Esophagus muscularis mucosa (tissue), 3 donors: Measurements from ENCODE around the gene MX2.

Experiments used
- POLR2A ChIP-seq: fragments of 450-650 bp; IDR thresholded peaks from one replicate; pipeline ENCODE4 v1.6.1; 2017; ENCODE audit warnings: antibody characterized with exemption, moderate library complexity, mild to moderate bottlenecking, low read depth
- POLR2AphosphoS5 ChIP-seq, 2 donors: sonication (generic); formaldehyde crosslinking; IDR thresholded peaks; one replicate each; pipeline ENCODE4 v1.6.1; 2017; ENCODE audit warnings: antibody characterized with exemption in 2 of 2
- TF ChIP-seq, protein P1 (sequence below), 3 experiments: fragments of 200-600 bp in 2 of 3; fragments of 450-650 bp in 1 of 3; sonication (generic) in 2 of 3; IDR thresholded peaks; one replicate each; pipeline ENCODE4 v1.5.1; 2017 to 2019; ENCODE audit warnings: antibody characterized with exemption in 3 of 3, mild to moderate bottlenecking in 2 of 3, moderate library complexity in 1 of 3

DNA sequence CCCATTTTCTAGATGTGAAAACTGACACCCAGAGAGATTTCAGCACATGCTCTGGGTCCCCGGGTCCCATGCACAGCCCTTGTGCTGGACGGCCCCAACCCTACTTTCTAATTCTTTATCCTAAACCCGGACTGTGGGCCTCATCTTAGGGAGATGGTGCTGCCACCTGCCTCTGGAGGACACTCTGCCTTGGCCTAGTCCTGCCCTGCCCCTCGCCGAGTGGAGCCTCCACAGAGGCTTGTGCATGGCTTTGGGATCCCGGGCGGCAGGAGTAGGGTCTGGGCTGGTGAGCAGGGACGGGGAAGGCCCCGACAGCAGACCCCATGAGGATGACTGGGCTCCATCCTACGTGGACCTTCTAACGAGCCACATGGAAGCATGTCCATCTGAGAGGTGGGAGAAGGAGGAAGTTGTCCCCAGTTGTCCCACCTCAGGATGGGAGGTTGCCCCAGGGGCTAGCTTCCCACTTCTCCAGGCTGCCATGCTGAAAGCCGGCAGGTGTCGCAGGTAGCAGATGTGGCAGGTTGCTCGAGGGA lies 12.4 kb downstream of the MX2 start:
- TF ChIP-seq, protein P1, sequence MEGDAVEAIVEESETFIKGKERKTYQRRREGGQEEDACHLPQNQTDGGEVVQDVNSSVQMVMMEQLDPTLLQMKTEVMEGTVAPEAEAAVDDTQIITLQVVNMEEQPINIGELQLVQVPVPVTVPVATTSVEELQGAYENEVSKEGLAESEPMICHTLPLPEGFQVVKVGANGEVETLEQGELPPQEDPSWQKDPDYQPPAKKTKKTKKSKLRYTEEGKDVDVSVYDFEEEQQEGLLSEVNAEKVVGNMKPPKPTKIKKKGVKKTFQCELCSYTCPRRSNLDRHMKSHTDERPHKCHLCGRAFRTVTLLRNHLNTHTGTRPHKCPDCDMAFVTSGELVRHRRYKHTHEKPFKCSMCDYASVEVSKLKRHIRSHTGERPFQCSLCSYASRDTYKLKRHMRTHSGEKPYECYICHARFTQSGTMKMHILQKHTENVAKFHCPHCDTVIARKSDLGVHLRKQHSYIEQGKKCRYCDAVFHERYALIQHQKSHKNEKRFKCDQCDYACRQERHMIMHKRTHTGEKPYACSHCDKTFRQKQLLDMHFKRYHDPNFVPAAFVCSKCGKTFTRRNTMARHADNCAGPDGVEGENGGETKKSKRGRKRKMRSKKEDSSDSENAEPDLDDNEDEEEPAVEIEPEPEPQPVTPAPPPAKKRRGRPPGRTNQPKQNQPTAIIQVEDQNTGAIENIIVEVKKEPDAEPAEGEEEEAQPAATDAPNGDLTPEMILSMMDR (IDR thresholded peaks at IDR 0.05): no peak
- TF ChIP-seq POLR2A: no peak
- TF ChIP-seq POLR2AphosphoS5 (IDR thresholded peaks at IDR 0.05): no peak
